ENCODE data around the gene BPIFA1. TPM values are rescaled to one million over a fixed set of nuclear protein-coding genes. Genes with fewer than 3 reads are reported as not detected.

BPIFA1 gene
- total and polyA plus RNA-seq, 2 experiments from 2014 or later = not detected

DNA sequence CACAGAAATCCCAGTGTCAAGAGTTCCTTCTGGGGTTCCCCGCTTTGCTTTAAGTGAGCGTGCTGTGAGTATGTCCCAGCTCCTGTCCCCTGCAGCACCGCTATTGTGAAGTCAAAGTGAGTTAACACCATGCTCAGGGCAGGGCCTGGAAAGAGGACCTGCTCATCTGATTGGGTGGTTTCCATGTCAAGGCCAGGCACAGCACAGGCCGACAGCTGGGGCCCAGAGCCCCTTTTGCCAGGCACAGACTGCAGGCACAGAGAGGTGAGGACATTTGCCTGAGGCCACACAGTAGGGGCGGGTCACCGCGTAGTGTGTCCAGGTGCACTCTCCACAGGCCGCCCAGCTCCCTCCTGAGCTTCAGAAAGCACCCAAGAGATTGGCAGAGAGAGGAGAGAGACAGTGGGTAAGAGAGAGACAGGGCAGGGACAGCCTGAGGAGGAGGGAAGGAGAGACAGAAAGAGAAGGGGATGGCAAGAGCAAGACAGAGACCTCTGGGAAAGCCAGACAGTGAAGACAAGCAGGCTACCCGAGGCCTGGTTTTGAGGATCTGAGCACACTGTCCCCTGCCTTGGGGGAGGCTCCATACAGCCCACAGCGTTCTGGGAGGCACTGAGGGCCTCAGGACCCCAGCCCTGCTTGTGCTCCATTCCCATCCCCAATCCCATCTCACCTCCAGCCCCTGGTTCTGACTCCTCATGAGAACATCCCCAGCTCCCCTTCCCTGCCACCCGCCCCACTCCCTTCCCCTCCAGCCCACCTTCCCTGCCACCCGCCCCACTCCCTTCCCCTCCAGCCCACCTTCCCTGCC, 40.7 kb downstream of the BPIFA1 start (continued):
- TF ChIP-seq, protein P1, sequence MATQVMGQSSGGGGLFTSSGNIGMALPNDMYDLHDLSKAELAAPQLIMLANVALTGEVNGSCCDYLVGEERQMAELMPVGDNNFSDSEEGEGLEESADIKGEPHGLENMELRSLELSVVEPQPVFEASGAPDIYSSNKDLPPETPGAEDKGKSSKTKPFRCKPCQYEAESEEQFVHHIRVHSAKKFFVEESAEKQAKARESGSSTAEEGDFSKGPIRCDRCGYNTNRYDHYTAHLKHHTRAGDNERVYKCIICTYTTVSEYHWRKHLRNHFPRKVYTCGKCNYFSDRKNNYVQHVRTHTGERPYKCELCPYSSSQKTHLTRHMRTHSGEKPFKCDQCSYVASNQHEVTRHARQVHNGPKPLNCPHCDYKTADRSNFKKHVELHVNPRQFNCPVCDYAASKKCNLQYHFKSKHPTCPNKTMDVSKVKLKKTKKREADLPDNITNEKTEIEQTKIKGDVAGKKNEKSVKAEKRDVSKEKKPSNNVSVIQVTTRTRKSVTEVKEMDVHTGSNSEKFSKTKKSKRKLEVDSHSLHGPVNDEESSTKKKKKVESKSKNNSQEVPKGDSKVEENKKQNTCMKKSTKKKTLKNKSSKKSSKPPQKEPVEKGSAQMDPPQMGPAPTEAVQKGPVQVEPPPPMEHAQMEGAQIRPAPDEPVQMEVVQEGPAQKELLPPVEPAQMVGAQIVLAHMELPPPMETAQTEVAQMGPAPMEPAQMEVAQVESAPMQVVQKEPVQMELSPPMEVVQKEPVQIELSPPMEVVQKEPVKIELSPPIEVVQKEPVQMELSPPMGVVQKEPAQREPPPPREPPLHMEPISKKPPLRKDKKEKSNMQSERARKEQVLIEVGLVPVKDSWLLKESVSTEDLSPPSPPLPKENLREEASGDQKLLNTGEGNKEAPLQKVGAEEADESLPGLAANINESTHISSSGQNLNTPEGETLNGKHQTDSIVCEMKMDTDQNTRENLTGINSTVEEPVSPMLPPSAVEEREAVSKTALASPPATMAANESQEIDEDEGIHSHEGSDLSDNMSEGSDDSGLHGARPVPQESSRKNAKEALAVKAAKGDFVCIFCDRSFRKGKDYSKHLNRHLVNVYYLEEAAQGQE (IDR thresholded peaks at IDR 0.05; ENCODE audit: unreplicated experiment) = no peak
- TF ChIP-seq, protein P2, sequence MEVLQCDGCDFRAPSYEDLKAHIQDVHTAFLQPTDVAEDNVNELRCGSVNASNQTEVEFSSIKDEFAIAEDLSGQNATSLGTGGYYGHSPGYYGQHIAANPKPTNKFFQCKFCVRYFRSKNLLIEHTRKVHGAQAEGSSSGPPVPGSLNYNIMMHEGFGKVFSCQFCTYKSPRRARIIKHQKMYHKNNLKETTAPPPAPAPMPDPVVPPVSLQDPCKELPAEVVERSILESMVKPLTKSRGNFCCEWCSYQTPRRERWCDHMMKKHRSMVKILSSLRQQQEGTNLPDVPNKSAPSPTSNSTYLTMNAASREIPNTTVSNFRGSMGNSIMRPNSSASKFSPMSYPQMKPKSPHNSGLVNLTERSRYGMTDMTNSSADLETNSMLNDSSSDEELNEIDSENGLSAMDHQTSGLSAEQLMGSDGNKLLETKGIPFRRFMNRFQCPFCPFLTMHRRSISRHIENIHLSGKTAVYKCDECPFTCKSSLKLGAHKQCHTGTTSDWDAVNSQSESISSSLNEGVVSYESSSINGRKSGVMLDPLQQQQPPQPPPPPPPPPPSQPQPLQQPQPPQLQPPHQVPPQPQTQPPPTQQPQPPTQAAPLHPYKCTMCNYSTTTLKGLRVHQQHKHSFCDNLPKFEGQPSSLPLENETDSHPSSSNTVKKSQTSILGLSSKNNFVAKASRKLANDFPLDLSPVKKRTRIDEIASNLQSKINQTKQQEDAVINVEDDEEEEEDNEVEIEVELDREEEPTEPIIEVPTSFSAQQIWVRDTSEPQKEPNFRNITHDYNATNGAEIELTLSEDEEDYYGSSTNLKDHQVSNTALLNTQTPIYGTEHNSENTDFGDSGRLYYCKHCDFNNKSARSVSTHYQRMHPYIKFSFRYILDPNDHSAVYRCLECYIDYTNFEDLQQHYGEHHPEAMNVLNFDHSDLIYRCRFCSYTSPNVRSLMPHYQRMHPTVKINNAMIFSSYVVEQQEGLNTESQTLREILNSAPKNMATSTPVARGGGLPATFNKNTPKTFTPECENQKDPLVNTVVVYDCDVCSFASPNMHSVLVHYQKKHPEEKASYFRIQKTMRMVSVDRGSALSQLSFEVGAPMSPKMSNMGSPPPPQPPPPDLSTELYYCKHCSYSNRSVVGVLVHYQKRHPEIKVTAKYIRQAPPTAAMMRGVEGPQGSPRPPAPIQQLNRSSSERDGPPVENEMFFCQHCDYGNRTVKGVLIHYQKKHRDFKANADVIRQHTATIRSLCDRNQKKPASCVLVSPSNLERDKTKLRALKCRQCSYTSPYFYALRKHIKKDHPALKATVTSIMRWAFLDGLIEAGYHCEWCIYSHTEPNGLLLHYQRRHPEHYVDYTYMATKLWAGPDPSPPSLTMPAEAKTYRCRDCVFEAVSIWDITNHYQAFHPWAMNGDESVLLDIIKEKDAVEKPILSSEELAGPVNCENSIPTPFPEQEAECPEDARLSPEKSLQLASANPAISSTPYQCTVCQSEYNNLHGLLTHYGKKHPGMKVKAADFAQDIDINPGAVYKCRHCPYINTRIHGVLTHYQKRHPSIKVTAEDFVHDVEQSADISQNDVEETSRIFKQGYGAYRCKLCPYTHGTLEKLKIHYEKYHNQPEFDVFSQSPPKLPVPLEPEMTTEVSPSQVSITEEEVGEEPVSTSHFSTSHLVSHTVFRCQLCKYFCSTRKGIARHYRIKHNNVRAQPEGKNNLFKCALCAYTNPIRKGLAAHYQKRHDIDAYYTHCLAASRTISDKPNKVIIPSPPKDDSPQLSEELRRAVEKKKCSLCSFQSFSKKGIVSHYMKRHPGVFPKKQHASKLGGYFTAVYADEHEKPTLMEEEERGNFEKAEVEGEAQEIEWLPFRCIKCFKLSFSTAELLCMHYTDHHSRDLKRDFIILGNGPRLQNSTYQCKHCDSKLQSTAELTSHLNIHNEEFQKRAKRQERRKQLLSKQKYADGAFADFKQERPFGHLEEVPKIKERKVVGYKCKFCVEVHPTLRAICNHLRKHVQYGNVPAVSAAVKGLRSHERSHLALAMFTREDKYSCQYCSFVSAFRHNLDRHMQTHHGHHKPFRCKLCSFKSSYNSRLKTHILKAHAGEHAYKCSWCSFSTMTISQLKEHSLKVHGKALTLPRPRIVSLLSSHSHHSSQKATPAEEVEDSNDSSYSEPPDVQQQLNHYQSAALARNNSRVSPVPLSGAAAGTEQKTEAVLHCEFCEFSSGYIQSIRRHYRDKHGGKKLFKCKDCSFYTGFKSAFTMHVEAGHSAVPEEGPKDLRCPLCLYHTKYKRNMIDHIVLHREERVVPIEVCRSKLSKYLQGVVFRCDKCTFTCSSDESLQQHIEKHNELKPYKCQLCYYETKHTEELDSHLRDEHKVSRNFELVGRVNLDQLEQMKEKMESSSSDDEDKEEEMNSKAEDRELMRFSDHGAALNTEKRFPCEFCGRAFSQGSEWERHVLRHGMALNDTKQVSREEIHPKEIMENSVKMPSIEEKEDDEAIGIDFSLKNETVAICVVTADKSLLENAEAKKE (CRISPR knock-in tag; IDR thresholded peaks at IDR 0.05) = no peak

Measured in GM23338 (cell line).